H1 (cell line): Measurements from ENCODE around the gene TAF8. TPM values are rescaled to one million over a fixed set of nuclear protein-coding genes. Genes with fewer than 3 reads are reported as not detected.

Experiments used
- CBX8 ChIP-seq: fragments of 300-800, 300-1000 bp; sonication (generic); IDR thresholded peaks from 2 replicates; pipeline ENCODE4 v1.7.1; 2016; ENCODE audit warnings: low read depth, low read length, borderline replicate concordance
- CHD1 ChIP-seq: IDR thresholded peaks from 2 replicates; pipeline ENCODE4 v1.6.1; 2012; ENCODE audit warnings: low read depth, low read length, improper control_type of control experiment
- KDM5A ChIP-seq: fragments of 200-600 bp; IDR thresholded peaks from 2 replicates; pipeline ENCODE4 v1.7.1; 2012; ENCODE audit warnings: mild to moderate bottlenecking, low read length, inconsistent platforms, mixed read lengths
- SIN3A ChIP-seq, 2 experiments: IDR thresholded peaks in 1 of 2; conservative IDR thresholded peaks in 1 of 2; 2 replicates each; pipeline ENCODE4 v1.6.1; 2011 to 2012; ENCODE audit warnings: low read length in 2 of 2, improper control_type of control experiment in 1 of 2, low read depth in 1 of 2, mild to moderate bottlenecking in 1 of 2
- SIX5 ChIP-seq: IDR thresholded peaks from 2 replicates; pipeline ENCODE4 v1.6.1; 2011; ENCODE audit warnings: mild to moderate bottlenecking, low read depth, low read length
- TAF1 ChIP-seq: IDR thresholded peaks from 2 replicates; pipeline ENCODE4 v1.6.1; 2011; ENCODE audit warnings: mild to moderate bottlenecking, low read depth, low read length
- polyA plus RNA-seq, 7 experiments: library from polyadenylated mRNA; depleted of rRNA in 3 of 7; stranded (reverse) in 5 of 7; unstranded in 2 of 7; fragments of >200 nt in 5 of 7; fragments of 200-250 nt in 2 of 7; gene quantifications; 1 replicate in 5 of 7; 2 replicates in 1 of 7; 4 replicates in 1 of 7; pipeline versions ENCODE4 v1.2.1 to v1.2.3, GENCODE V29; 2011 to 2013; ENCODE audit warnings: missing spikeins in 2 of 7, mixed read lengths in 2 of 7
- total RNA-seq: library from RNA; stranded (reverse); fragmentation: NEBNext Ultra II Directional; extraction: Animal tissue kit (Norgen Biotek cat#: 25700); gene quantifications from 2 replicates; pipeline ENCODE4 v1.2.1, GENCODE V29; 2021
- TF ChIP-seq, protein P1 (sequence below), 3 experiments: IDR thresholded peaks; 1 replicate in 2 of 3; 2 replicates in 1 of 3; pipeline versions ENCODE4 v1.5.1 to v1.6.1; 2011; ENCODE audit warnings: low read length in 3 of 3, mild to moderate bottlenecking in 3 of 3, inconsistent platforms in 2 of 3, low read depth in 1 of 3, moderate library complexity in 1 of 3; ENCODE audit not compliant: insufficient read depth in 1 of 3; ENCODE audit errors: control extremely low read depth in 1 of 3
- TF ChIP-seq, protein P2 (sequence below): IDR thresholded peaks from 2 replicates; pipeline ENCODE4 v1.6.1; 2012; ENCODE audit warnings: low read length, inconsistent platforms

TAF8 gene
- total and polyA plus RNA-seq, 2 of the 8 experiments (the other 6 are each of a cell fraction or from before 2014, with no cell fraction given) = 32.2 to 34.0 TPM

DNA sequence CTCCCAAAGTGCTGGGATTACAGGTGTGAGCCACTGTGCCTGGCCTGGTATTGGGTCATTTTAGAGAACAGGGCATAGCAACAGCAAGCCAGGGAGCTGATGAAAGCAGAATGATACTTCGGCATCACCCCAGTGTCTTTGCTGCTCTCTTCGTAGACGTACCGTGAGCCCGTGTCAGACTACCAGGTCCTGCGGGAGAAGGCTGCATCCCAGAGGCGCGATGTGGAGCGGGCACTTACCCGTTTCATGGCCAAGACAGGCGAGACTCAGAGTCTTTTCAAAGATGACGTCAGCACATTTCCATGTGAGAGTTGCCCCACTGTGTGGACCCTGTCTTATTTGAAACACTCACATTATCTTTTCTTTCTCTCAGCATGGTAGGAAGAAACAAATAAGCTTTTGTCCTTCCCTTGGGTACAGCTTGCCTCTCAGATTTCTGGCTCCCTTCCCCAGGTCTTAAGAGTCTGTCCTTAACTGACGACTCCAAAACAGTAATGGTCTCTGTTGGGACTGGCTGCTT, 15.9 kb downstream of the TAF8 start (continued):
- TF ChIP-seq CBX8 (no peak), CHD1 (no peak), SIX5 (no peak), TAF1 (no peak), SIN3A (conservative IDR thresholded peaks at IDR 0.05 in 1 of 2, IDR thresholded peaks at IDR 0.05 in 1 of 2; ENCODE audit: low read depth in 1 of 2, low read length in 2 of 2) (no peak), KDM5A (no peak)
- TF ChIP-seq, protein P1, sequence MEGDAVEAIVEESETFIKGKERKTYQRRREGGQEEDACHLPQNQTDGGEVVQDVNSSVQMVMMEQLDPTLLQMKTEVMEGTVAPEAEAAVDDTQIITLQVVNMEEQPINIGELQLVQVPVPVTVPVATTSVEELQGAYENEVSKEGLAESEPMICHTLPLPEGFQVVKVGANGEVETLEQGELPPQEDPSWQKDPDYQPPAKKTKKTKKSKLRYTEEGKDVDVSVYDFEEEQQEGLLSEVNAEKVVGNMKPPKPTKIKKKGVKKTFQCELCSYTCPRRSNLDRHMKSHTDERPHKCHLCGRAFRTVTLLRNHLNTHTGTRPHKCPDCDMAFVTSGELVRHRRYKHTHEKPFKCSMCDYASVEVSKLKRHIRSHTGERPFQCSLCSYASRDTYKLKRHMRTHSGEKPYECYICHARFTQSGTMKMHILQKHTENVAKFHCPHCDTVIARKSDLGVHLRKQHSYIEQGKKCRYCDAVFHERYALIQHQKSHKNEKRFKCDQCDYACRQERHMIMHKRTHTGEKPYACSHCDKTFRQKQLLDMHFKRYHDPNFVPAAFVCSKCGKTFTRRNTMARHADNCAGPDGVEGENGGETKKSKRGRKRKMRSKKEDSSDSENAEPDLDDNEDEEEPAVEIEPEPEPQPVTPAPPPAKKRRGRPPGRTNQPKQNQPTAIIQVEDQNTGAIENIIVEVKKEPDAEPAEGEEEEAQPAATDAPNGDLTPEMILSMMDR (IDR thresholded peaks at IDR 0.05; ENCODE audit: control extremely low read depth in 1 of 3, insufficient read depth in 1 of 3, low read depth in 1 of 3, low read length in 3 of 3) = no peak
- TF ChIP-seq, protein P2, sequence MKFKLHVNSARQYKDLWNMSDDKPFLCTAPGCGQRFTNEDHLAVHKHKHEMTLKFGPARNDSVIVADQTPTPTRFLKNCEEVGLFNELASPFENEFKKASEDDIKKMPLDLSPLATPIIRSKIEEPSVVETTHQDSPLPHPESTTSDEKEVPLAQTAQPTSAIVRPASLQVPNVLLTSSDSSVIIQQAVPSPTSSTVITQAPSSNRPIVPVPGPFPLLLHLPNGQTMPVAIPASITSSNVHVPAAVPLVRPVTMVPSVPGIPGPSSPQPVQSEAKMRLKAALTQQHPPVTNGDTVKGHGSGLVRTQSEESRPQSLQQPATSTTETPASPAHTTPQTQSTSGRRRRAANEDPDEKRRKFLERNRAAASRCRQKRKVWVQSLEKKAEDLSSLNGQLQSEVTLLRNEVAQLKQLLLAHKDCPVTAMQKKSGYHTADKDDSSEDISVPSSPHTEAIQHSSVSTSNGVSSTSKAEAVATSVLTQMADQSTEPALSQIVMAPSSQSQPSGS = no peak
